WI38 (cell line): ENCODE measurements around the gene EEPD1.

Source experiments
- H3K4me3 ChIP-seq: 2 replicates; pipeline ENCODE4 v1.5.1; 2011; ENCODE audit warnings: low read depth, mild to moderate bottlenecking, control low read depth, low read length
- CTCF ChIP-seq: IDR thresholded peaks from 2 replicates; pipeline ENCODE4 v1.5.1; 2012; ENCODE audit warnings: low read depth, mild to moderate bottlenecking, control low read depth, low read length

Gene EEPD1

GRCh38 chr7:36278620-36279172, 125.6 kb downstream of the EEPD1 start:
- TF ChIP-seq CTCF, result no peak

GRCh38 chr7:36279200-36279925, 126.3 kb downstream of the EEPD1 start:
- H3K4me3 ChIP-seq, result no peak overlapping the region
- TF ChIP-seq CTCF, result no peak

More at GRCh38 chr7:36278620-36279172, 125.6 kb downstream of the EEPD1 start:
- H3K4me3 ChIP-seq, result no peak overlapping the region

- TF ChIP-seq CTCF, result no peak
Measured at GRCh38 chr7:36279926-36280315, 126.9 kb downstream of the EEPD1 start.

GRCh38 chr7:36280840-36281812, 128.1 kb downstream of the EEPD1 start:
- peak overlapping the region; percentile 44 for H3K4me3 ChIP-seq
- TF ChIP-seq CTCF, result no peak

More at GRCh38 chr7:36279926-36280315, 126.9 kb downstream of the EEPD1 start:
- H3K4me3 ChIP-seq, result no peak overlapping the region

GRCh38 chr7:36281945-36282717, 129.1 kb downstream of the EEPD1 start:
- no peak overlapping the region for H3K4me3 ChIP-seq
- TF ChIP-seq CTCF, result no peak

DNA sequence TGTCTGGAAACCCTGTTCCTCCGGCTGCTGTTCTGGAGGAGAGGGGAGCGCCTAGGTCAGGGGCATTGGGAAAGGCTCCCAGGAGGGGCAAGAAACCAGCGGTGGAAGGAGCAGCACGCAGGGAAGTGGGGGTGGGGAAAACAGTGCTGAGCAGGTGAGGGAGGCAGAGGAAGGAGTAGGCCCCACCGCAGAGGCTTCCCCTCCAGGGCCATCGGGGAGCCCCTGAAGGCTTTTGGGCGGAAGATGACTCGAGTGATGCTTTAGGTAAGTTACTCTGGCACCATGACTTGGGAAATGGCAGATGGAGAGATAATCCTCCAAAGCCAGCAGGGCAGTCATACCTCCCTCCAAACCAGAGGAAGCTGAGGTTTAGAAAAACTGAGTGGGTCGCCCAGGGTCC, 130.1 kb downstream of the EEPD1 start:
- no peak overlapping the region for H3K4me3 ChIP-seq
- TF ChIP-seq CTCF, result no peak
